Activated naive CD4-positive, alpha-beta T cell treated with Interleukin-2 at 50 U/mL for 16 hours (primary cell): ENCODE measurements around the gene AVEN.

Experiments used
- DNase-seq: peaks from one replicate; pipeline ENCODE4 v3.0.0-alpha.2; 2020

The AVEN gene

DNA sequence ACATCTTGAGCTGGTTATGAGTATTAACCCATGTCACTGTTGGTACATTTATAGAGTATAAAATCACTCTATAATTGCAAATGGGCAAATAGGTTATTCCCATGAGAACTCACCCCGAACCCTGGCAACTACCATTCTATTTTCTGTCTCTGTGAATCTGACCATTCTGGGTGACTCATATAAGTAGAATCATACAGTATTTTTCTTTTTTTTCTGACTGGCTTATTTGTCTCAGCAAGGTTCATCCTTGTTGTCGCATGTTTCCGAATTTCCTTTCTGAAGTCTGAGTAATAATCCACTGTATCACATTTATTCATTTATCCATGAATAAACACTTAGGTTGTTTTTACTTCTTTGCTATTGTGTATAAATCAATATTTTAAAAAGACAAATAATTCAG lies 130.6 kb downstream of the AVEN start:
- no peak for DNase-seq

DNA sequence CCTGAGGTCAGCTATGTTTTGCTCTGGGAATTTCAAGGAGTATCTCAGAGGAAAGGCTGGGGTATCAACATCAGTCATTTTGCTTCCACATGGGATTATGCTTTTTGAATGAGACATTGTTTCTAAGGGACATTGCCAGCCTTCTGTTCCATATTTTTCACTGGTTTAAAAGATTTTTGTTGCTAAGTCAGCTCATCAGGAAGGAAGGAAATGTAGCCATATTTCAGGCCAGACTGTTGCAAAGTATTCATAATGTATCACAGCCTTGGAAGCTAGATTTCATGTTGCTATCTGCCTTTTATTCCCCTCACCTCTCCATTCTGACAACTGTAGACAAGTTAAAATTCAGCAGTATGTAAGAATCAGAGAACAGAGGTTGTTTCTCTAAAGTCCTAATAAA lies 131.7 kb downstream of the AVEN start:
- no peak for DNase-seq

DNA sequence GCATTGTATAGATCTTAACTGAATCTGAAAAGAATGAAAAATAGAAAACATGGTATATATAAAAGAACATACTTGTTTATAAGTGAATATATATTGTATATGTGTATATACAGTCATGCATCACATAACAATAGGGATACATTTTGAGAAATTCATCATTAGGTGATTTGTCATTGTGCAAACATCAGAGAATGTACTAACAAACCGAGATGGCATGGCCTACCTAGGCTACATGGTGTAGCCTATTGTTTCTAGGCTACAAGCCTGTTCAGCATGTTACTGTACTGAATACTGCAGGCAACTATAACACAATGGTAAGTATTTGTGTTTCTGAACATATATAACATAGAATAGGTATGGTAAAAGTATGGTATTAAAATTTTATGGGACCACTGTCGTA lies 135.3 kb downstream of the AVEN start:
- DNase-seq = no peak

DNA sequence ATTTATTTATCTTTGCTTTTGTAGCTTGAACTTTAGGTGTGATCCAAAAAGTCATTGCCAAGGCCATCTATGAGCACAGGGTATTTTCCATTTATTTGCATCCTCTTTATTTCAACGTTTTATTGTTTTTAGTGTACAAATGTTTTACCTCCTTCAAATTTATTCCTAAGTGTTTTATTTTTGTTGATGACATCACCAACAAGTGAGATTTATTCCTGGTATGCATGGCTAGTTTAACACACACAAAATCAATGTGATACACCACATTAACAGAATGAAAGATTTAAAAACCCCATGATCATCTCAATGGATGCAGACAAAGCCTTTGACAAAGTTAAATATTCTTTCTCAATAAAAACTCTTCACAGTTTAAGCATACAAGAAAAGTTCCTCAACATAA lies 137.0 kb downstream of the AVEN start:
- DNase-seq = no peak

DNA sequence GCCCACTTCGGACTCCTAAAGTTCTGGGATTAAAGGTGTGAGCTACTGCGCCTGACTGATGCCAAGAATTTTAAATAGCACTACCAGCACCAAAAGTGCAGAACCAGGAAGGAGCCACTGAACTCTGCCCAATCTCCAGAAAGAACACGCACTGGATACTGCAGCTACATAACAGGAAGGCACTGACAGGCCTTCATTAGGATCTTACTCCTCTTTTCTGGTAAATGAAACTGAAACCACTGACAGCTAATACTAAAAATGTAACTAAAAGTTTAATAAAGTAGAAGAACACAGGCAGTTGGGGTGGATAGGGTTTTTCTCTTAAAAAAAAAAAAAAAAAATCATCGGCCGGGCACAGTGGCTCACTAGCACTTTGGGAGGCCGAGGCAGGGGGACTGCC lies 144.8 kb downstream of the AVEN start:
- no peak for DNase-seq

DNA sequence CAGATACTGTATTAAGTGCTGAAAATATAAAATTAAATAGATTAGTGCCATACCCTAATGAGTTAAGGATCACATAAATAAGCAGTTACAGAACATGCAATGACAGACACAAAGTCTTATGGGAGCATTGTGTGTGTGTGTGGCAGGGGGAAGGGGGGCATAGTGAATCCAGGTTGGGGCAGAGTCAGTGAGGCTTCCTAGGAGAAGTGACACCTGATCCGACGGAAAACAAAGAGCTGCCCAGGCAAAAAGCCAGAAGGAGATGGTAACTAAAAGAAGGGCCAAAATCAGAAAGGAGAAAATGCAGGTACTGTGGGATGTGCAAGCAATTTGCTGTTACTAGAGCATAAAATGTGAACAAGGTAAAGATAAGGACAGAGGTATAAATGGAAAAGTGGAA lies 150.8 kb downstream of the AVEN start:
- no peak for DNase-seq

DNA sequence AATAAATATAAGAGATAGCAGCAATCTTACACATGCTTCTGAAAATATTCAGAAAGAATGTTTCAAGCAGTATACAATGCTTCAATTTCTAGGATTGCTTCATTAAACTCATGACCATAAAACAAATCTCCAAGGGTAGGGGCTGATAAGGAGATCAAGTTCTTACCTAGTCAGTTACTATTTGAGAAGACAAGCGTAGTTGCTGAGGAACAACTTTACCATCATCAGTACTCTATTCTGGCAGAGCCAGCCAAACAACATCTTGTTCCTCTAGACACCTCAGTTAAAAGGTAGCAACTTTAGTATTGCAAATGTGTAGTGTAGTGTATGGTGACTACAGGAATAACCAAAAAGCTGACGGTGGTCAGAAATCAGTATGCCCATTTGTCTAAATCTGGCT lies 156.1 kb downstream of the AVEN start:
- DNase-seq = no peak

DNA sequence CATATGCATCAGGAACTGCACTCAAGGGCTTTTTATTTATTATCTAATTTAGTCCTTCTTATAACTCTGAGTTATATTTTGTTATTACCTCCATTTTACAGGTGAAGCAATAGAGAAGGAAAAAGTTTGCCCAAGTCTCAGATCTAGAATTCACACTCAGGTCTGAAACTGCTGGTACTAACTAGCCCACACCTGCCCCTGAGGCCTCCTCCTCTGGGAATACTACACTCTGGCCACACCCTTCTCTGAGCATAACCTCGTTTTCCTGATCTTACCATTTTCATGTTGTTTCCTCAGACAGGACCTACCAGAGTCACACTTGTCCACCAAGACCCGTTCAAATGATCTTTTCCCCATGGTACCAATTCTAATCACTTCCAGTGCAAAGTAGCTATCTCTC lies 164.8 kb downstream of the AVEN start:
- DNase-seq = no peak

DNA sequence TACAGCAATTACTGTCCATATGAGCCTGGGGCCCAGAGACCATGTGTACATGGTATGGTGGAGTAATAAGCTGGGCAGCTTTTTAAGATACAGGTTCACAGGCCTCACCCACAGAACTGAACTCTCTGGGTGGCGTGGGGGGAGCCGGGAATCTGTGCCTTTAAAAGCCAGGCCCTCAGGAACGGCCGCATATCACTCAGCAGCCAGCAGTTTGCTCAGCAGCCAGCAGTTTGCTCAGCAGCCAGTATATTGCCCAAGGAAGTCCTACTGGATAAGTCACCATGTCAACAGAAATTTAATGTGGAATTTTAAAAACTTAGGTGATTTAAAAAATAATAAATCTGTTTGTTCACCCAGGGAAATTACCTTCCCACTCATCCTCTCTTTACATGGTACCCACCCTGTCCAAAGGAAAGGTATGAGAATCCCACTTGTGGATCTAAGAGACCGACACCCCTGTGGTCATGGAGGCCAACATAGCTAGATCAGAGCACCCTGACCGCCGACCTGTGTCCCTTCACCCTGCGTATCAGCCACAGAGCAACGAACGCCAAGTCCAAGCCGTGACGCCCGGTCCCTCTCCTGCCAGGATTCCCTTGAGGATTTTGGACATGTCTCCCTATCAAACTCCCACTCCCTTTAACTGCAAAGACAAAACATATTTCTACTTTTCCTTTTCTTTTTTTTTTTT lies 166.4 kb downstream of the AVEN start:
- DNase-seq = no peak

DNA sequence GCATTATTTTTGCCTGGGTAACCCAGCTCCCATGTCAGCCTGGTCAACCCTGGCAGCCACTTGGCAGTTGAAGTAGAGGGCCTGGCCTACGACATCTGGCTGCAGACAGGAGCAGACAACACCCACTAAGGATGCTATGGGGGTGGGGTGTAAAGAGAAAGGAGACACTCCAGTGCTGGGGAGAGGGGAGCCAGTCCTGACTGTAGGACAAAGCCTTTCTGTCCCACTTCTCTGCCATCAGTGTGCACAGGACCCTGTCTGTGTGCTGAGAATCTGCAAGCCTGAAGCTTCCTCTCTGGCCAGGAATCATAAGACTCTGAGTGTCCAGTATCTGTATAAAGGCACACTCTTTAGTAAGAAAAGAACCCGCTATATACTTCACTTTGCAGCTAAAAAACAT lies 167.0 kb downstream of the AVEN start:
- DNase-seq = no peak

DNA sequence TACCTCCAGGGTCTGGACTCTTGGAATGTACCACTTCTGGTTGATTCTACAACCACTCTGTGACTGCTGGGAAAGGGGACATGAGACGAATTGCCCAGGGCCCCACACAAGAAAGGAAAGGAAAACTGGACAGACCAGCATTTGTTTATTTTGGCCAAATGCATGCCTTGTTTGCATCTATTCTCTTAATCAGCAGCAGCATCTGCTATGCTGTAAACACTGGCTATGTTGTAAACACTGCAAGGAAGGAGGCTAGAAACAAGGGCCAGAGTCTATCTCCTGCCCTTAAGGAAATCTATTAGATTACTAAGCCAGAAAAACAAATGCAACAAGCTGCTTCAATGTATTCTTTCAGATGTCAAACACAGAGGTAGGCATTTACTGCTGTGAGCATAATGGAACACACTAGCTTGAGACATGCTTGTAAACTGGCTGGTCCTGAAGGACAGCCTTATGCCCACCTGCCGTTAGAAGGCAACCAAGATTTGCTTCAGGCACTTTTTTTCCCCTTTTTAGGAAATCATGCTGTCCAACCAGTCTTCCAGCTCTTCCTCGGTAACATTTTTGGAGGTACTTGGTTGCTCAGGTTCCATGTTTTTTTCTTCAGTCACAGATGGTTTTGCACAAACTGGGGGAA lies 172.8 kb downstream of the AVEN start:
- DNase-seq = no peak

DNA sequence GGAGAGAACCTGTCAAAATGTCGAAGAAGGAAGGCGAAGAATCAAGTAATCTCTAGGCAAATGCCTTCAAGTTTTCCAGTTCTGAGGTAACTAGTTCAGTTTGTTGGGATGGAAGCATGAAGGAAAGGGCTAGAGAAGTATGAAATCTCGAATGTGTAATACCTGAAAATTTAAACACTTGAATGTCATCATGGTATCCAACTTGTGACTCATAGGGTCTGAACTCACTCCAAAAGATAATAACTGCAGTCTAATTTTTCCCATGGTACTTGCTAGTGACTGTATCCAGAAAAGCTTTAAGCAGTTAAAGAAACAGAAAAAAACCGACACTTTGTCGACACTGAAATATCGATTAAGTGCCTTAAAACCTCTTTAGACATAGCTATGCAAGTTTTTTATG lies 173.6 kb downstream of the AVEN start:
- DNase-seq = no peak

DNA sequence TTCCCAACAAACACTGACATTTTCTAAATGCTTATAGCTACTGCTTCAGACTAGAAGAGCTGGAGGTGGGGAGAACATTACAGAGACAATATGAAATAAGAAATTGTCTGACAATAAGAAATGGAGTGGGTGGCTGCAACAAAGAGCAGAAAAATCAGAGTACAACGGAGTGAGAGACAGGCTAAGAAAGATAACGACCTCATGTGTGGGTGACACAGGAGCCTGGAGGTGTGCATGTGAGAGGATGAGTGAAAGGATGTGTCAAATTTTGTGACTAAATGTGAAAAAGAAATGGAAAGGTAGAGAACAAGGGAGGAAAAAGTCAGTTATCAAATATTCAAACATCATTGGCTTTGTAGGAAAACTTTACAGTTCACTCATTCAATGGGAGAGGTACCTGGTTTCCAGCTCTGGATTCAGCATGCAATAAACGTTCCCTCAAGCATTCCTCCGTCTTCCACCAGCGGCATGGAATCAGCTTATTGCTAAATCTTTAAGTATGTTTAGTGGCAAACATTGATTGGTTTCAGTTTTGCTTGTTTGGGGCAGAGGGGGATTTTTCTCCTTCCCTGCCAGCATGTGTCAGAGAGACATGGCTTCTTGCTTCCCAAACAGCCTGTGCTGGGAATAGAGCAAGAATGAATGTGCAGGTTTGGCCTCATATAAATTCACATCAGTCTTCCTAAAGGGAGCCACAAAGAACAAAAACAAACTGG lies 174.5 kb downstream of the AVEN start:
- DNase-seq = no peak

DNA sequence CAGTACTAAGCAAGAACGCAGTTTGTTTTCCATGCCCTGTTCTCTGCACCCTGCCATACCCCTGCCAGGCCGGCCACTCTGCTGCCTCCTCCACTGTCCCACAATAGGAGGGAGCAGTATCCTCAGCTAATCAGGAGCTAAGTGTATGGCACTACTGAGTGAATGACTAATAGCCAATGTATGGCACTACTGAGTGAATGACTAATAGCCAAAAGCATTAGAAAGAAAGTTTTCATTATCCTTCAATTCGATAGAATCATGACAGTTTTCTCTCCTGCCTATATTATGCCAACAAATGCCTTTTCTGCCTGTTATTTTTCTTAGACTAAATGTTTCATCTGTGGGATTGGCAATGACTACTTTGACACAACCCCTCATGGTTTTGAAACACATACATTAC lies 178.2 kb downstream of the AVEN start:
- DNase-seq = no peak

DNA sequence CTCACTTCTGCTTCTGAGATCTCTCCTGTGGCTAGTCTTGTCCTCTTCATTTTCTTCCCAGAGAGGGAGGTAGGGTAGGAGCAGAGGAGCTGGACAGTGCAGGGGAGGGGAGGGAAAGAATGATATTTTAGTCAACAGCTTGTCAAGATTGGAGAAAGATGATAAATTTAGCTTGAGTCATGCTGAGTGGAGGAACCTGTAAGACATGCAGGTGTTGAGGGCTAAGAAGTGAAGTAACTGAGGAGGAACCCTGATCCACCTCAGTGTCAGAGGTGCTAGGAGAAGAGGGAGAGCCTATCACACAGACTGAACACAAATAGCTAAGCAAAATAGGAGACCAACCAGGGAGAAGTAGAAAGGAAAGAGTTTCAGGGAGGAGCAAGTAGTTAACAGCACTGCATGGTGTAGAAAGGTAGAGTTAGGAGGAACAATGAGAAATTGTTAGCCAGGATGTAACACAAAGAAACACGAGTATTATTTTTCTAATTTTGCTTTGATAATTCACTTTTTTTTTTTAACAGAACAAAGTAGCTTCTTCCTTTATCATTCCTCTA lies 178.9 kb downstream of the AVEN start:
- no peak for DNase-seq

DNA sequence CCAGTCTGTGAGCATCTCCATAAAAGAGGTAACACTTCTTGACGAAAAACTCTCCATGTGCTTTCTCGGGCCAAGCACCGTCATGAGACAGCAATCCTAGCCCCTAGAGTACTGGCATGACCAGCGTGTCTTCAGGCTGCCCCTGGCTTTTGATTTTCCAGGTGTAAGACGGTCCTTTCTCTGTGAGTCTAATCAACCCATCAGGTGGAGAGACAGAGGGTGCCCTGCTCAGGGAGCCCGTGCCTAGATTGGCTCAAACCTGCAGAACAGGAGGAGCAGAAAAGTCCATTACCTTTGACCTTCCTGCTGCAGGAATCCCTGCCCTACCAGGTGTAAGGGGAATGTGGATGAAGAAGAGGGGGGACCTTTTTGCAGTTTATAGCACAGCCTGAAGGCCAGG lies 180.2 kb downstream of the AVEN start:
- no peak for DNase-seq

DNA sequence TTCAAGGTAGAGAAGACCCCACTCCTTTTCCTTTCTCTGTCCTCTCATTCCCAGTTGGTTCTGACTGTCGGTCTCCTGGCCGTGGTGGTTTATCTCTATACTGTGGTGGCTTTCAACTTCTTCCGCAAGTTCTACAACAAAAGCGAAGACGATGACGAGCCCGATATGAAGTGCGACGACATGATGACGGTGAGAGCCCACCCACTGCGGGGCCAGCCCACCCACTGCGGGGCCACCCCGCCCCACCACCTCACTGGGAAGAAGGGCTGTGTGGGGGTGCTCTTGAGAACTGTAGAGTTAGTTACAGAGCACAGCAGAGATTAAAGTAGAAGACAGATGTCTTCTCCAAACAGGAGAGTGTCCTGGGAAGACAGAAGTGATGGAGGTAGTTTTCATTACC lies 181.3 kb downstream of the AVEN start:
- no peak for DNase-seq

DNA sequence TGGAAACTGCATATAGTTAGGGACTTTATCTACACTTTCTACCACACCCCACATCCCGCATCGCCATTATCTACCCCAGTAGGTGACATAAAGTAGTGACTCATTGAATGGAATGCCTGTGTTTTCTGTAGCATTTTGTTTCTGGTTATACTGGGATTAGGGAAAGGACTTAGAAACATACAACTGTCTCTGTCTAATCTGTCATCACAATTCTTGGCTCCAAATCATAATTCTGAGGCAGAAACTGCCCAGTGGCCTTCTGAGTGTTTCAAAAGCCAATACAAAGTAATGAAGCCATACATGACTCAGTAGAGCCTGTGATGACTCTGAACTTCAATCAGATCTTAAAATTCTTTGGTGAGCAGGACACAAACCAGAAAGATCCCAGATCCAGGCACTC lies 186.4 kb downstream of the AVEN start:
- DNase-seq = no peak

DNA sequence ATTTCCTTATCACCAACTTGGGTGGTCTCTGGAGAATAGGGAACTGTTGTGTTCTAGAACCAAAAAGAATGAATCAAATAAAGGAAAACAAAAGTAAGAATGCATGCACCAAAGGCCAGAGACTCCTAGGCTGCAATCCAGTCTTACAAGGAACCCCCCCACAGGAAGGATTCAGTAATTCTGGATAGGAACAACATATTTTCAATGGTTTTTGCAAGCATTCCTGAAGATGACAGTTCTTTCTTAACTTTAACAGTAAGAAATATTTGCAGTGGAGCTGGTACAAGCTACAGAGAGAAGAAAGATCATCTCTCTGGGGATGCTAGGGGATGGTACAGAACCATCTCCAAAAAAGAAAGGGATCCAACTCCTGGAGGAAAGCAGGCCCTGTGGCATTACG lies 186.9 kb downstream of the AVEN start:
- no peak for DNase-seq

DNA sequence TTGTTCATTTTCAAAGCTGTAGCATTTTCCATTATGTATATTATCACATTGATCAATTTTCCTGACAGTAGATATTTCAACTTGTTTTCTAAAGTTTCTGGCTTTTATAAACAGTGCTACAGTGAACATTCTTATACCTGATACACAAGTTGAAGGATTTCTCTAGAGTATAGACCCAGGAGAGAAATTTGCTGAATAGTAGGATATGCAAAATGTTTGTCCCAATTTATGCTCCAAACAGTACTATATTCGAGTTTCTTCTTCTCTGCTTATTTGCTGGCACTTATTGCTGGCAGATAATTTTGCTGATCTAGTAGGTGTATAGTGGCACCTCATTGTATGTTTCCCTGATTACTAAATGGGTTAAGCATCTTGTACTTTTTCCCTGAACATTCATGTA lies 187.9 kb downstream of the AVEN start:
- DNase-seq = no peak

DNA sequence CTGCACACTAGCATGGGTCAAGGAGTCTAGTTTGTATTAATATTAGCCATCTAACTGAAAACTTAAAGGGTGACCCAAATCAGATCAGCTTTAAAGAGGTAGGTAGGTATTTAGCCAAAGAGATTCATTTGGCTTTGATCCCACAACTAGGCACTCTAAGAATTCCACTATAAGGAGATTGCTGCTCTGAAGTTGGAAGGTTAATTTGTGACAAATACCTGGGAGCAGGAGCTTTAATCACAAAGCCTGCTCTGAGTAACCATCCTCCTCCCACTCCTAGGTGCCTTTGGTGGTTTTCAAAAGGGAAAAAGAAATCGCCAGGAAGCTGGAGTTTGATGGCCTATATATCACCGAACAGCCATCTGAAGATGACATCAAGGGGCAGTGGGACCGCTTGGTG lies 191.0 kb downstream of the AVEN start:
- DNase-seq = no peak

DNA sequence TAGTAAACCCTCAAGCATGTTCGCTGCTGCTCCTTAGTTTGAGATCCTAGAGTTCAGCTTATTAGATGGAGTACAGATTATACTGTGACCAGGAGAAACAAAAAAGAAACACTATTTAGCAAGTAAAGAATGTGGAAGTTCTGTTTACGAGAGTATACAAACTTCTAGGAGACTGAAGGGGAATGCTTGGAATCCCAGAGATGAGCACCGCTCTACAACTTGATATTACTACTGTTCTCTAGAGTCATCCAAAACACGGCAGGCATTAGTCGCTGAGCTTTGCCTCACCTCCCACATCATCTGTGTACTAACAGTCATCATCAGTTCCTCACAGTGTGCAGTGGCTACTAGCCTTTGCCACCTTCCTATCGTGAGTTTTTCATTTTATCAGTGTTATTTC lies 192.1 kb downstream of the AVEN start:
- no peak for DNase-seq

DNA sequence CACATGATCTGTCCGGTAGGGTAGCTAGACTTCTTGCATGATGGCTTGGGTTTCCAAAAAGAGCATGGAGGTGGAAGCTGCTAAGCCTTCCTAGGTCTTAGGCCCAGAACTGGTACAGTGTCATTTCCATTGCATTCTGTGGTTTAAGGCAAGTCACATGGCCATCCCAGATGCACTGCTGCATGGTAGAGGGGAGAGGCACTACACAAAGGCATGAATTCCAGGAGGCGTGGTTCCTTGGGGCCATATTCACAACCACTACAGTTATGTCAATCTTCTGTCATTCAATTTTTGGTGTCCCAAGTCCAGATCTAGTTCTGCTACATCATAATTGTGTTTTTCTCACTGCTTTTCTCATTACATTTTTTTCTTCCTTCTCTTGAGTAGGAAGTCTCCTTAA lies 192.9 kb downstream of the AVEN start:
- no peak for DNase-seq

DNA sequence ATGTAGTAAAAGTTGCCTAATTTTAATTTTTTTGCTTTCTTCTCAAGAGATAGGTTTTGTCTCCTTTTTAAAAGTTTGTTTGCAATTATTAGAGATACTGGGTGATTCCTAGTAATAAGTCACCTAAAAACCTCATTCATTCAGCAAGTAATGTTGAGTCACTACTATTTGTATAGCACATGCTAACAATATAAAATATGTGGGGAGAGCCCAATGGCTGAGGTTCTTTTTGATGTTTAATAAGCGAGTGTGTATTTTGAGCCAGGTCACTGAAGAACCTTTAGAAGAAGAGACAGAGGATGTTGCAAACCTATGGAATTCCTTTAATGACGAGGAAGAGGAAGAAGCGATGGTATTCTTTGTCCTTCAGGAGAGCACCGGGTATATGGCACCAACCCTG lies 194.4 kb downstream of the AVEN start:
- no peak for DNase-seq
